Activated CD8-positive, alpha-beta memory T cell treated with anti-CD3 and anti-CD28 coated beads, Interleukin-2, amount 50 U/mL, for 1 hour (primary cell): ENCODE data around the gene TBKBP1.

Experiments used
- DNase-seq: peaks from one replicate; pipeline ENCODE4 v3.0.0-alpha.2; 2020; ENCODE audit errors: extremely low read depth

The TBKBP1 gene

GRCh38 chr17:47714773-47715396 is 20.9 kb downstream of the TBKBP1 start:
- DNase-seq, result no peak

GRCh38 chr17:47715669-47716325 is 21.8 kb downstream of the TBKBP1 start:
- DNase-seq, result no peak

- no peak for DNase-seq
Measured at GRCh38 chr17:47716375-47716774, 22.4 kb downstream of the TBKBP1 start.

GRCh38 chr17:47717261-47717697 is 23.3 kb downstream of the TBKBP1 start:
- no peak for DNase-seq

- no peak for DNase-seq
Measured at GRCh38 chr17:47717979-47718621, 24.1 kb downstream of the TBKBP1 start.

- no peak for DNase-seq
Measured at GRCh38 chr17:47718634-47719405, 24.9 kb downstream of the TBKBP1 start.

GRCh38 chr17:47719411-47720152 is 25.6 kb downstream of the TBKBP1 start:
- no peak for DNase-seq

GRCh38 chr17:47720196-47720595 is 26.2 kb downstream of the TBKBP1 start:
- no peak for DNase-seq

- DNase-seq, result peak; percentile 67
Measured at GRCh38 chr17:47720754-47721533, 27.0 kb downstream of the TBKBP1 start.

- DNase-seq, result no peak
Measured at GRCh38 chr17:47721725-47722124, 27.8 kb downstream of the TBKBP1 start.

GRCh38 chr17:47724705-47725104 is 30.7 kb downstream of the TBKBP1 start:
- DNase-seq, result no peak

- no peak for DNase-seq
Measured at GRCh38 chr17:47725446-47726111, 31.6 kb downstream of the TBKBP1 start.

- DNase-seq, result no peak
Measured at GRCh38 chr17:47726796-47727703, 33.1 kb downstream of the TBKBP1 start.

GRCh38 chr17:47727704-47728036 is 33.7 kb downstream of the TBKBP1 start:
- no peak for DNase-seq

GRCh38 chr17:47728214-47728877 is 34.4 kb downstream of the TBKBP1 start:
- DNase-seq, result no peak

- no peak for DNase-seq
Measured at GRCh38 chr17:47729476-47729875, 35.5 kb downstream of the TBKBP1 start.

GRCh38 chr17:47730681-47731080 is 36.7 kb downstream of the TBKBP1 start:
- no peak for DNase-seq

- no peak for DNase-seq
Measured at GRCh38 chr17:47731396-47731795, 37.4 kb downstream of the TBKBP1 start.
